Measurements from ENCODE around the gene PTPRA.

Gene PTPRA

GRCh38 chr20:2851086-2851485 is 22.2 kb upstream of the PTPRA start:
- no peak for DNase-seq

- no peak for DNase-seq
Observed at GRCh38 chr20:2858591-2858990, 14.7 kb upstream of the PTPRA start.

GRCh38 chr20:2859330-2860121 is 13.8 kb upstream of the PTPRA start:
- DNase-seq = no peak

- DNase-seq = no peak
Observed at GRCh38 chr20:2864626-2865025, 8.7 kb upstream of the PTPRA start.

GRCh38 chr20:2865101-2865500 is 8.2 kb upstream of the PTPRA start:
- no peak for DNase-seq

GRCh38 chr20:2865630-2866029 is 7.7 kb upstream of the PTPRA start:
- DNase-seq = peak; percentile 22

GRCh38 chr20:2866236-2866635 is 7.0 kb upstream of the PTPRA start:
- no peak for DNase-seq

- no peak for DNase-seq
Observed at GRCh38 chr20:2867081-2867864, 6.0 kb upstream of the PTPRA start.

- DNase-seq = no peak
Observed at GRCh38 chr20:2869381-2869780, 3.9 kb upstream of the PTPRA start.

- DNase-seq = no peak
Observed at GRCh38 chr20:2871111-2871465, 2.2 kb upstream of the PTPRA start.

GRCh38 chr20:2871661-2872458 is 1.4 kb upstream of the PTPRA start:
- no peak for DNase-seq

- peak; percentile 62 for DNase-seq
Observed at GRCh38 chr20:2872459-2873009, 747 bp upstream of the PTPRA start.

GRCh38 chr20:2873747-2874041 is 413 bp downstream of the PTPRA start:
- DNase-seq = peak; percentile 41

GRCh38 chr20:2874456-2874855 is 1.2 kb downstream of the PTPRA start:
- no peak for DNase-seq

GRCh38 chr20:2875690-2876203 is 2.5 kb downstream of the PTPRA start:
- DNase-seq = no peak

- DNase-seq = no peak
Observed at GRCh38 chr20:2878515-2878914, 5.2 kb downstream of the PTPRA start.

- DNase-seq = no peak
Observed at GRCh38 chr20:2879146-2879545, 5.9 kb downstream of the PTPRA start.

GRCh38 chr20:2880650-2881049 is 7.4 kb downstream of the PTPRA start:
- no peak for DNase-seq

GRCh38 chr20:2883726-2884637 is 10.7 kb downstream of the PTPRA start:
- no peak for DNase-seq

GRCh38 chr20:2887715-2888114 is 14.4 kb downstream of the PTPRA start:
- DNase-seq = no peak

- DNase-seq = no peak
Observed at GRCh38 chr20:2888224-2888955, 15.1 kb downstream of the PTPRA start.

Data from activated CD4-positive, alpha-beta T cell treated with anti-CD3 and anti-CD28 coated beads for 1 hour (primary cell).